ENCODE measurements around the gene DHPS.
"Not testable (repeated sequence)": the region's sequence is repeated elsewhere in the genome, so short reads cannot be mapped to it uniquely, and the experiment has no call there.

The DHPS gene

DNA sequence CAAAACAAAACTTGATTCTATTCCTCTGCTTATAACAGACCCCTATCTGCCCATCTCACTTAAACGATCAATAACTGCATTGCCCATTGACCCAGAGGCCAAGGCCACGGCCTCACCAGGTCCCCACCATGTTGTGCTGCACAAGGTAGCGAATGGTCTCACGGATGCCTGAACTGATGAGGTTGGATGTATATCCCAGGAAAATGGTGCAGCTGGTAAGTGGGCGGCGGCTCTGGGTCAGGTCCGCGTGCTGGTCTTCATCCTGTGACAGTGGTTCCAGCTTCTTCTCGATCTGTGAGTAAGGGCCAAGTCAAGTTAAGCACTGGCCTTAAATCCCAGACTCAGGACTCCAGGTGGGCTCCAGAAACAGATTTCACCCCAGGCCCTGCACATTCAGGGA, 1.6 kb downstream of the DHPS start:
- Histone ChIP-seq H3K4me3 (ENCODE audit: low read length in 2 of 2) (no peak overlapping the region), H4K8ac (ENCODE audit: low read depth, low read length) (no peak overlapping the region), H3K4me1 (ENCODE audit: control insufficient read depth in 2 of 2, insufficient read depth in 1 of 2, low read depth in 1 of 2, low read length in 2 of 2) (peaks cover 0 to 2% of the 10 kb centered on the region in 2 donors), H2BK120ac (ENCODE audit: low read depth, low read length) (no peak overlapping the region), H3K9me3 (replicated peaks in 1 of 2; ENCODE audit: control insufficient read depth in 2 of 2, insufficient read depth in 1 of 2, low read depth in 1 of 2, low read length in 2 of 2) (no peaks in the 10 kb centered on the region), H2BK15ac (ENCODE audit: low read length) (no peak overlapping the region), H3K14ac (ENCODE audit: low read length) (no peak overlapping the region), H3K79me1 (ENCODE audit: low read depth, low read length) (peaks cover 7% of the 10 kb centered on the region), H3K4me2 (ENCODE audit: insufficient read depth, low read length, poor library complexity, severe bottlenecking) (no peak overlapping the region), H3K18ac (ENCODE audit: low read length) (no peak overlapping the region), H3K27me3 (ENCODE audit: control insufficient read depth in 3 of 3, insufficient read depth in 3 of 3, low read depth in 1 of 3, low read length in 3 of 3) (no peaks in the 10 kb centered on the region), H2BK5ac (ENCODE audit: low read length) (no peak overlapping the region), H2BK12ac (ENCODE audit: low read length) (no peak overlapping the region), H4K91ac (ENCODE audit: low read depth, low read length, poor library complexity) (no peak overlapping the region), H3K36me3 (replicated peaks in 1 of 2; ENCODE audit: control insufficient read depth in 2 of 2, insufficient read depth in 2 of 2, low read length in 2 of 2) (peaks cover 38 to 52% of the 10 kb centered on the region in 2 donors), H3K9ac (ENCODE audit: low read depth, low read length, poor library complexity) (no peak overlapping the region), H2AFZ (ENCODE audit: low read length) (no peak overlapping the region), H3K23ac (ENCODE audit: low read depth, low read length, poor library complexity) (no peak overlapping the region), H3K27ac (replicated peaks; ENCODE audit: low read length) (no peak overlapping the region), H2AK5ac (ENCODE audit: low read depth, low read length) (no peak overlapping the region), H3K4ac (ENCODE audit: low read length) (no peak overlapping the region)
- no peak for DNase-seq (ENCODE audit: low spot score)
- no CpG with 5 or more reads among the region's 9 CpGs for WGBS, 2 donors (ENCODE audit: extremely low coverage in 2 of 2, insufficient read length in 2 of 2, insufficient replicate concordance in 1 of 2)

DNA sequence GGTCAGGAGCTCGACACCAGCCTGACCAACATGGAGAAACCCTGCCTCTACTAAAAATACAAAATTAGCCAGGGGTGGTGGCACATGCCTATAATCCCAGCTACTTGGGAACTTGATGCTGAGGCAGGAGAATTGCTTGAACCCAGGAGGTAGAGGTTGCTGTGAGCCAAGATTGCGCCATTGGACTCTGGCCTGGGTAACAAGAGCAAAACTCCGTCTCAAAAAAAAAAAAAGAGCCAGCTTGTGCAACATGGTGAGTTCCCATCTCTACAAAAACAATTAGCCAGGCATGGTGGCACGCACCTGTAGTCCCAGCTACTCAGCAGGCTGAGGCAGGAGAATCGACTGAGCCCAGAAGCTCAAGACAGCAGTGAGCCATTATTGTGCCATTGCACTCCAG, 3.6 kb downstream of the DHPS start:
- H3K14ac ChIP-seq (ENCODE audit: low read length); H2AFZ ChIP-seq (ENCODE audit: low read length); H3K4ac ChIP-seq (ENCODE audit: low read length); H3K23ac ChIP-seq (ENCODE audit: low read depth, low read length, poor library complexity); H2BK120ac ChIP-seq (ENCODE audit: low read depth, low read length); H2AK5ac ChIP-seq (ENCODE audit: low read depth, low read length); H3K79me1 ChIP-seq (ENCODE audit: low read depth, low read length); H2BK12ac ChIP-seq (ENCODE audit: low read length); H3K4me2 ChIP-seq (ENCODE audit: insufficient read depth, low read length, poor library complexity, severe bottlenecking); H3K9ac ChIP-seq (ENCODE audit: low read depth, low read length, poor library complexity); H3K4me3 ChIP-seq (ENCODE audit: low read length in 2 of 2); H4K91ac ChIP-seq (ENCODE audit: low read depth, low read length, poor library complexity); DNase-seq (ENCODE audit: low spot score); H3K27me3 ChIP-seq (ENCODE audit: control insufficient read depth in 3 of 3, insufficient read depth in 3 of 3, low read depth in 1 of 3, low read length in 3 of 3); H3K9me3 ChIP-seq (replicated peaks in 1 of 2; ENCODE audit: control insufficient read depth in 2 of 2, insufficient read depth in 1 of 2, low read depth in 1 of 2, low read length in 2 of 2); H3K27ac ChIP-seq (replicated peaks; ENCODE audit: low read length); H4K8ac ChIP-seq (ENCODE audit: low read depth, low read length); H3K18ac ChIP-seq (ENCODE audit: low read length); H3K4me1 ChIP-seq (ENCODE audit: control insufficient read depth in 2 of 2, insufficient read depth in 1 of 2, low read depth in 1 of 2, low read length in 2 of 2); H2BK15ac ChIP-seq (ENCODE audit: low read length); H2BK5ac ChIP-seq (ENCODE audit: low read length): not testable (repeated sequence)
- WGBS, 2 donors (ENCODE audit: extremely low coverage in 2 of 2, insufficient read length in 2 of 2, insufficient replicate concordance in 1 of 2): no CpG with 5 or more reads among the region's 5 CpGs
- H3K36me3 ChIP-seq (replicated peaks in 1 of 2; ENCODE audit: control insufficient read depth in 2 of 2, insufficient read depth in 2 of 2, low read length in 2 of 2): peaks cover 49 to 69% of the 10 kb centered on the region in 2 donors

DNA sequence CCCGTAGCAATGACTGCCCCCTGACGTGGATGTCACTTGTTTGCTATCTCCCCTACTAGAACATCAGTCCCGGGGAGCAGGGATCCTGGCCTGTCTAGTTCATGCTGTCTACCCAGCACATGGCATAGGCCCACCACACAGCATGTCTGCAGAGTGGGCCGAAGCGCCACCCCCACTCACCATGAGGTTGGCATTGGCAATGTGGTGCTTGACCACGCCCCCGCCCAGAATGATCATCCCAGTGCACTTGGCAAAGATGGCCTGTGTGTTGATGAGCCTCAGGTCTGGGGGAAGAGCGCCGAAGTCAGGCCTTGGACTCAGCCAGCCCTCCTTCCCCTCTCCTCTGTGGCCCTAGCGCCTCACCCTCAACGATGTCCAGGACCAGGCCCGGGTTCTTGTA, 4.8 kb downstream of the DHPS start:
- Histone ChIP-seq H2AFZ (ENCODE audit: low read length) (no peak overlapping the region), H3K27ac (replicated peaks; ENCODE audit: low read length) (no peak overlapping the region), H3K27me3 (ENCODE audit: control insufficient read depth in 3 of 3, insufficient read depth in 3 of 3, low read depth in 1 of 3, low read length in 3 of 3) (no peaks in the 10 kb centered on the region), H3K9me3 (replicated peaks in 1 of 2; ENCODE audit: control insufficient read depth in 2 of 2, insufficient read depth in 1 of 2, low read depth in 1 of 2, low read length in 2 of 2) (no peaks in the 10 kb centered on the region), H3K4me1 (ENCODE audit: control insufficient read depth in 2 of 2, insufficient read depth in 1 of 2, low read depth in 1 of 2, low read length in 2 of 2) (peaks cover 0 to 2% of the 10 kb centered on the region in 2 donors), H4K91ac (ENCODE audit: low read depth, low read length, poor library complexity) (no peak overlapping the region), H2BK12ac (ENCODE audit: low read length) (no peak overlapping the region), H2BK5ac (ENCODE audit: low read length) (no peak overlapping the region), H3K18ac (ENCODE audit: low read length) (no peak overlapping the region), H2AK5ac (ENCODE audit: low read depth, low read length) (no peak overlapping the region), H3K9ac (ENCODE audit: low read depth, low read length, poor library complexity) (no peak overlapping the region), H3K4me2 (ENCODE audit: insufficient read depth, low read length, poor library complexity, severe bottlenecking) (no peak overlapping the region), H2BK120ac (ENCODE audit: low read depth, low read length) (no peak overlapping the region), H3K4me3 (ENCODE audit: low read length in 2 of 2) (no peak overlapping the region), H3K23ac (ENCODE audit: low read depth, low read length, poor library complexity) (no peak overlapping the region), H4K8ac (ENCODE audit: low read depth, low read length) (peak overlapping the region; percentile 32), H3K4ac (ENCODE audit: low read length) (no peak overlapping the region), H3K14ac (ENCODE audit: low read length) (no peak overlapping the region), H3K79me1 (ENCODE audit: low read depth, low read length) (peaks cover 10% of the 10 kb centered on the region), H3K36me3 (replicated peaks in 1 of 2; ENCODE audit: control insufficient read depth in 2 of 2, insufficient read depth in 2 of 2, low read length in 2 of 2) (peaks cover 57 to 79% of the 10 kb centered on the region in 2 donors), H2BK15ac (ENCODE audit: low read length) (no peak overlapping the region)
- no peak for DNase-seq (ENCODE audit: low spot score)
- no CpG with 5 or more reads among the region's 12 CpGs for WGBS, 2 donors (ENCODE audit: extremely low coverage in 2 of 2, insufficient read length in 2 of 2, insufficient replicate concordance in 1 of 2)

DNA sequence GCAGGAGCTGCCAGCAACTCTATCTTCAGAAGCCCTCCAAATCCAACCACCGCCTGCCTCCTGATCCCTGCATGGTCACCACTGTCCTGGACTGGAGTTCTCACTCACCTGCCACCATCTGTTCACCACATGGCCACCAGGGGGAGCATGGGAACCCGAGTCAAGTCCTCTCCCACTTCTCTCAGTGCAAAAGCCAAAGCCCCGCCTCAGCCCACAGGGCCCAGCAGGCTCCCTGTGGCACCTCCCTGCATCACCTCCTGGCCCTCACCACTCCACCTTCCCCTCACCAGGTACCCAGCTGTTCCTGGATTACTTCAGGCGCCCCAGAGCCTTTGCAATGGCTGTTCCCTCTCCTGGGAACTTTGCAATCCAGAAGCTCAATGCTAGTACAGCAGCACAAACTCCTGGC, 5.3 kb downstream of the DHPS start:
- H2BK12ac ChIP-seq (ENCODE audit: low read length): no peak overlapping the region
- H2BK5ac ChIP-seq (ENCODE audit: low read length): no peak overlapping the region
- peaks cover 0 to 2% of the 10 kb centered on the region in 2 donors for H3K4me1 ChIP-seq (ENCODE audit: control insufficient read depth in 2 of 2, insufficient read depth in 1 of 2, low read depth in 1 of 2, low read length in 2 of 2)
- H2AK5ac ChIP-seq (ENCODE audit: low read depth, low read length): no peak overlapping the region
- peaks cover 58 to 84% of the 10 kb centered on the region in 2 donors for H3K36me3 ChIP-seq (replicated peaks in 1 of 2; ENCODE audit: control insufficient read depth in 2 of 2, insufficient read depth in 2 of 2, low read length in 2 of 2)
- no peak overlapping the region for H3K14ac ChIP-seq (ENCODE audit: low read length)
- H3K9ac ChIP-seq (ENCODE audit: low read depth, low read length, poor library complexity): no peak overlapping the region
- H3K79me1 ChIP-seq (ENCODE audit: low read depth, low read length): peaks cover 10% of the 10 kb centered on the region
- H3K27ac ChIP-seq (replicated peaks; ENCODE audit: low read length): no peak overlapping the region
- no peak overlapping the region for H2BK15ac ChIP-seq (ENCODE audit: low read length)
- DNase-seq (ENCODE audit: low spot score): peak; percentile 80
- H3K27me3 ChIP-seq (ENCODE audit: control insufficient read depth in 3 of 3, insufficient read depth in 3 of 3, low read depth in 1 of 3, low read length in 3 of 3): no peaks in the 10 kb centered on the region
- no peak overlapping the region for H4K8ac ChIP-seq (ENCODE audit: low read depth, low read length)
- no peak overlapping the region for H3K18ac ChIP-seq (ENCODE audit: low read length)
- H2AFZ ChIP-seq (ENCODE audit: low read length): no peak overlapping the region
- no peaks in the 10 kb centered on the region for H3K9me3 ChIP-seq (replicated peaks in 1 of 2; ENCODE audit: control insufficient read depth in 2 of 2, insufficient read depth in 1 of 2, low read depth in 1 of 2, low read length in 2 of 2)
- no peak overlapping the region for H3K23ac ChIP-seq (ENCODE audit: low read depth, low read length, poor library complexity)
- no peak overlapping the region for H3K4ac ChIP-seq (ENCODE audit: low read length)
- WGBS, 2 donors (ENCODE audit: extremely low coverage in 2 of 2, insufficient read length in 2 of 2, insufficient replicate concordance in 1 of 2): no CpG with 5 or more reads among the region's 4 CpGs
- no peak overlapping the region for H4K91ac ChIP-seq (ENCODE audit: low read depth, low read length, poor library complexity)
- H3K4me2 ChIP-seq (ENCODE audit: insufficient read depth, low read length, poor library complexity, severe bottlenecking): no peak overlapping the region
- H3K4me3 ChIP-seq (ENCODE audit: low read length in 2 of 2): no peak overlapping the region
- H2BK120ac ChIP-seq (ENCODE audit: low read depth, low read length): no peak overlapping the region
